ENCODE data around the gene HOXB9.

HOXB9 gene

DNA sequence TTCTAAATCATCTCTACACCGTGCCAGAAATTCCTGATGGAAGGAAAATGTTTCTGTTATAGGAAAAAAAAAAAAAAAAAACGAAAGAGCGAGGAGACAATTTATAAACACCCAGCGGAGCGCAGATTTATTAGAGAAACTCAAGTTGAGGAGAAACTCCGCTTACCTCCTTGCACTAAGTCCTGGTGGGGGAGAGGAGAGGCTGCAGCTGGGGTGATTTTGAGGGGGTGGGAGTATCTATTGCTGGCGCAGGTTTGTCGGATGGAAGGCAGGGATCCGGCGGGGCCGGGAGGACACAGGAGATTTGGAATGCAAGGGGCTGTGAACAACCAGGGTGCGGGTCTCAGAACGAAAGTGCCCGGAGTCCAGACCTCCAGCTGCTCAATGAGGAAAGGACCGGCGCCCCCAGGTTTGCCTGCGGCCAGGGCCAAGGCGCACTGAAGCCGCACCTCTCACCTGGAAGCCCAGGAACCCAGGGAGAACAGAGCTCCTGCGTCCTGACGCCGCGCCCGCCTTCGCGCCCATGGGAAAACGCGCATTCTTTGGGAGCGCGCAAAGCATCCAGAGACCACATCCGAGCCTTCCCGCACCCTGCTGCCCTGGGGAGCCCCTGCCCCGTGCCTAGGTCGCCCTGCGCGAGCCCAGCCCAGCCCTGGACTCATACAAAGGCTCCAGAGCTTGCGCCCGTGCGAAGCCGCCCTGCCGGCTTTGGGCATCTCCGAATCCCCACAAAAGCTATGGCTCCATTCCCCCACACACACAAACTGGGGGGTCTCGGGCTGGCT, 8.5 kb downstream of the HOXB9 start:
- Histone ChIP-seq H3K4me3 (ENCODE audit: low read depth, low read length) (no peak overlapping the region), H3K9me3 (ENCODE audit: severe bottlenecking) (peaks cover 3% of the 10 kb centered on the region), H3K36me3 (no peaks in the 10 kb centered on the region), H3K27ac (no peak overlapping the region), H3K27me3 (ENCODE audit: insufficient read depth, low read depth, severe bottlenecking) (peaks cover 94% of the 10 kb centered on the region)
- DNase-seq: no peak
- no peak for TF ChIP-seq CTCF (IDR thresholded peaks at IDR 0.05; ENCODE audit: low read depth, low read length)

GRCh38 chr17:48616717-48617470, 9.3 kb downstream of the HOXB9 start:
- no peak overlapping the region for H3K4me3 ChIP-seq (ENCODE audit: low read depth, low read length)
- TF ChIP-seq CTCF (IDR thresholded peaks at IDR 0.05; ENCODE audit: low read depth, low read length): no peak
- no peak for DNase-seq
- no peak overlapping the region for H3K27ac ChIP-seq
- H3K27me3 ChIP-seq (ENCODE audit: insufficient read depth, low read depth, severe bottlenecking): peaks cover 94% of the 10 kb centered on the region
- H3K9me3 ChIP-seq (ENCODE audit: severe bottlenecking): peaks cover 3% of the 10 kb centered on the region
- no peaks in the 10 kb centered on the region for H3K36me3 ChIP-seq

GRCh38 chr17:48615963-48616716, 10.0 kb downstream of the HOXB9 start:
- H3K36me3 ChIP-seq: no peaks in the 10 kb centered on the region
- no peak for TF ChIP-seq CTCF (IDR thresholded peaks at IDR 0.05; ENCODE audit: low read depth, low read length)
- H3K27me3 ChIP-seq (ENCODE audit: insufficient read depth, low read depth, severe bottlenecking): peaks cover 91% of the 10 kb centered on the region
- H3K27ac ChIP-seq: no peak overlapping the region
- no peak for DNase-seq
- H3K9me3 ChIP-seq (ENCODE audit: severe bottlenecking): no peaks in the 10 kb centered on the region
- H3K4me3 ChIP-seq (ENCODE audit: low read depth, low read length): no peak overlapping the region

DNA sequence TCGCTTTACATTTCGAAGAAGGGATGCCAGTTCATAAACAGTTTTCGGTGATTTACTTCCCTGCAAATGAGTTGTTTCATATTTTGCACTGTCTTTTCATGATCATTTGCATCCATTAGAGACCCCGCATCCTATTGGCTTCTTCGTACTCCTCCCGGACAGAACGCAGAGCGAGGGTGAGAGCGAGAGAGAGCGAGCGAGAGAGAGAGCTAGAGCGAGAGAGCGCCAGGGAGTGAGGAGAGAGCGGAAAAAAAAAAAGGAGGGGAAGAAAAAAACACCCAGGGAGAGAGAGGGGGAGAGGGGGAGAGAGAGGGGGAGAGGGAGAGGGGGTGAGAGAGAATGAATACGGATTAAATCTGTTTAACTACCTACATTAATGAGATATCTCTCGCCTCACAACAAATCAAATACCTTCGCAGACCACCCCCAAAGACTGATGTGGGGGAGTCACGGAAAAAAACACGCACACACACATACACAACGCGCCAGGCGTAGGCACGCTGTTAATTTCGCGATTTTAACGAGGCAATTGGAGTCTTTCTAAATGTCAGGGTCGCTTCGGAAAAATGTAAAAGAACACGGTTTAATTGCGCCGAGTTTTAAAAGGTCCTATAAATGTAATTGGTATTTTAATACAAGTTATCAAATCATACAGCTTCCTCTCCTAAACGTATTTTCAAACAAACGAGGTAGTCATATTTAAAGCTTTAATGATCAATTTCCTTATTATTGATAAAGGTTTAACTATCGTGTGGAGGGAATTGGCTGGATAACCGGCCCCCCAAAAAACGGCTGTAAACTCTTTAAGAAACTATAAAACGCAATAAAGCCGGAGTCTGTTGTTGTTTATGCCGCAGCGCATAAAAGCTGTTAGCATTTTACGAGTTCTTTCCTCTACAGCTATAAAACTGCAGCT, 10.9 kb downstream of the HOXB9 start, which contains the start of gene HOXB8:
HOXB8 (minus strand) TSS at position 246 of the 916 bp plus-strand sequence. CDS start 588 bp downstream, outside the sequence.
- no peak for TF ChIP-seq CTCF (IDR thresholded peaks at IDR 0.05; ENCODE audit: low read depth, low read length)

More for the DNA sequence above, 10.9 kb downstream of the HOXB9 start, which contains the start of gene HOXB8:
- Histone ChIP-seq H3K9me3 (ENCODE audit: severe bottlenecking) (no peaks in the 10 kb centered on the region), H3K27me3 (ENCODE audit: insufficient read depth, low read depth, severe bottlenecking) (peaks cover 91% of the 10 kb centered on the region), H3K27ac (no peak within 1 kb of the TSS), H3K4me3 (ENCODE audit: low read depth, low read length) (peak within 1 kb of the TSS; percentile 28), H3K36me3 (no peaks in the 10 kb centered on the region)
- DNase-seq: no peak
